Pons (tissue), 1 donor: ENCODE data around the gene BACE1-AS.
A peak's percentile ranks its signal among the peaks of the same experiment; 100 is the strongest.

Experiments used
- DNase-seq: peaks from one replicate; pipeline ENCODE4 v3.0.0-alpha.2; 2016; ENCODE audit warnings: low spot score

The BACE1-AS gene

DNA sequence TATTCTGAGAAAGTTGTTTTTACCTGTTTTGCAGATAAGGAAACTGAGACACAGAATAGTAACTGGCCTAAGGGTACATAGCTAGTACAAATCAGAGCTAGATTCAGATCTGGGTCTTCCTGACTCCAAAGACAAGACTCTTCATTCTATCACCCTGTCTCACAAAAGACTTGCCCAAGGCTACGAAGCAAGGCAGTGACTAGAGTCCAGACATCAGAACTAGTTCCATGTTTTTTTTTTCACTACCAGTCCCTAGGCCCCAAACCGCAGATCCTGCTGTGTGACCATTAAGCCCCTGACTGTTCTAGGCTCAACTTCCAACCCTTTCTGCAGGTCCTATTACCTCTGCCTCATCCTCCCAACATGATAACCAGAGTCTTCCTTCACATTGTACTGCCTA is 1.5 kb downstream of the BACE1-AS start:
- no peak for DNase-seq

DNA sequence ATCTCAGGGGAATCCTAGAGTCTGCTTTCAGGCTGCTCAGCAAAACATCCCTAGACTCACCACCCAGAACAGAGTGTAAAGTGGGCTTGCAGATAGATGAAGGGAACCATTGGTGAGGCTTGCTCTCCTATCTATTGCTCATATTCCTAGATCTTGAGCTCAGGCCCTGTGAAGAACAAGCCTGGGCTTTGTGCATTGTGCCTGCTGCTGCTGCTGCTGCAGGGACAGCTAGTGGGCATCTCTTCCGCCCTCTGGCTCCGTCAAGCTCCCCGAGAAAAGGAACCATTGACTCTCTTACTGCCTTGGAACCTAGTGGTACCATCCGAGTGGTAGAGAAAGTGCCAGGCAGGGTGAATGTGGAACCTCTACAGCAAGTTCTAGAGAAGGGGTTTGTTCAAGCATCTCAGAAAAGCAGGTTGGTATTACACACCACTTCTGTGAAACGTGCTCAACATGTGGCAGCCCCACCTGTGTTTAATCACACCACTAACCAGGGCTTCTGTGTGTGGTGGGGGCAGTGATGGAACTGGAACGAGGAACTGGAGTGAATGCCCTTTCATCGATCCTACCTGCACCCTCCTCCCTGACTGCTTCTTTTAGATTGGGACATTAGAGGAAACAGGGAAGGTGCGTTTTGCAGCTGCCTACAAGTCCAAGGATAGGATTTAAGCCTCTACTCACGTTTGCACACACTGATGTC is 4.4 kb downstream of the BACE1-AS start:
- peak; percentile 97 for DNase-seq

DNA sequence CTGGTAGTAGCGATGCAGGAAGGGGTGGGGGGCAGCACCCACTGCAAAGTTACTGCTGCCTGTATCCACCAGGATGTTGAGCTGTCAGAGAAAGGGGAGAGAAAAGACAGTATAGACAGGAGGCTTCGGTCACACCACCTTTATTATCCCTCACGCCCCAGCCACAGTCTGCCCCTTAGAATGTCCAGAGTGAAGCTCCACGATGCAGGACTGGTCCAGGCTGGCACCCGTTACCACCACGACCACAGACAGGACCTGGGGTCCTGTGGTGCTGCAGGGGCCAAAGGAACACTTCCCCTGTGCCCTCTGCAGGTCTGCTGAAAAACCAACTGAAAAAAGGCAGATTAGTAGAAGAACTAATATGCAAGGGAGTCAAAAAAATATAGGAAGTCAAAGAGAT is 5.7 kb downstream of the BACE1-AS start:
- no peak for DNase-seq

DNA sequence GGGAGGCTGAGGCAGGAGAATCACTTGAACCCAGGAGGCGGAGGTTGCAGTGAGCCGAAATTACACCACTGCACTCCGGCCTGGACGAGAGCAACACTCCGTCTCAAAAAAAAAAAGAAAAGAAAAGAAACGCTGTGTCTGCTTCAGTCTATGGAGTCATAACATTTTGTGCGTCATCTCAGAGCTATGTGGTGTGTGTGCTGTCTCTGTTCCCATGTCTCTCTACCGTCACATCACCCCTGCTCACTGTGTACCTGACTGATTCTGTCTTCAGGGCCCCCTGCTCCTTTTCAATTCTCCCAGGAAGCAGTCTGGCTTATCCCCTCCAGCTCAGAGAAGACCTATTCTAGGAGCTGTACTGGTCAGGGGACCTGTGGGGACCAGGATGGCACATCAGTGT is 7.0 kb downstream of the BACE1-AS start:
- DNase-seq = no peak

DNA sequence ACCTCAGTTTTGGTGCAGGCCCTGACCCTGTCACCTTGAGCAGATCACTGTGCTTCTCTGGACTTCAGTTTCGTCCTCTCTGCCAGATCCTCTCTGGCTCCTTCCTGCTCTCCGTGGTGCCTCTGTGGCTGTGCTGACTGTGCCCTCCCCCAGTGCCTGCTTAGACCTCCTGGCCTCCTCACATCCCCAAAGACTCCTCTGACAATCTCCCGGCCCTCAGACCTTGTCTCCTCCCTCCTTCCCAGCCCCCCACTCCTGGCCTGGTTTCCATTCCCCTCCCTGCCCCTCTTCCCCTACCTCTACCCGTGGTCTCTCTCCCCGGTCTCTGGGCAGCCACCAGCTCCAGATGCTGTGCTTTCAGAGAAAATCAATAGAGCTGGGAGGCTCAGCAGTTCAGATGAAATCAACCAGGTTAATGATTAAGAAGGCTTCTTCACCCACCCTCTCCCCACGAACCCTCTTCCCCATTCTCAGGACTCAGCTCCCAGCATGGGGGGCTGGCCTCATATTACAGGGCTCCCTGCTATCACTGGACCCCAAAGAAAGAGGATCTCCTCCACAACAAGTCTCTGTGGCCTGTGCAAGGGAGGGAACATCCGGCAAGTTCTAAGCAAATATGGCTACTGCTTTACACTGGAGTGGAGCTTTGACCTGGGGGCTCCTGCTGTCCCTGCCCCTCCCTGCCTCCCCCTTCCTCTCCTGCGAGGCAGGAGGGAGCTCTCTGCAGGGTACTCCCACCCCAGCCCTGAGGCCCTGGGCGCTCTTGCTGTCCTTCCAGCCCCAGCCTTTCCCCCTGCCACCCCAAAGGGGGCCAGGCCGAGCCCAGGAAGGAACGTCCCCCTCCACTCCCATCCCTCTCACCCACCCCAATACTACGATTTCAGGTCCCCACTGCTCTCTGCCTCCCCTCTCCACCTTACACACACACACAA is 8.5 kb downstream of the BACE1-AS start:
- no peak for DNase-seq

DNA sequence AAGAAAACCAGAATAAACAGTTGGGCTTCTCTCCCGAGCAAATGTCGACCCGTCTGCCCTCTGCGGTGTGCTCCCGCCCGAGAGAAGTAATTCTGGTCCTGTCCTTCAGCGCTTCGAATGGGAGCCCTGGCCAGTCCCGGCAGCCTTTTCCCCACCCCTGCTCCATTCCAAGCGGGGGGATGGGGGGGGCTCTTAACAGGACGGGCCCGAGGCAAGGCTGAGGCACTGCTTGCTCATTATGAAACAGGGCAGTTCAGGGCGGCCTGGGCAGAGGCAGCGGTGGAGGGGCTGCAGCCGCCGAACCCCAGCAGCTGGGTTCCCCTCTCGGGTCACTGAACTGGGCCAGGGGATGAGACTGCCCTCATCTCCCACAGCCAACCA is 9.1 kb downstream of the BACE1-AS start:
- no peak for DNase-seq

DNA sequence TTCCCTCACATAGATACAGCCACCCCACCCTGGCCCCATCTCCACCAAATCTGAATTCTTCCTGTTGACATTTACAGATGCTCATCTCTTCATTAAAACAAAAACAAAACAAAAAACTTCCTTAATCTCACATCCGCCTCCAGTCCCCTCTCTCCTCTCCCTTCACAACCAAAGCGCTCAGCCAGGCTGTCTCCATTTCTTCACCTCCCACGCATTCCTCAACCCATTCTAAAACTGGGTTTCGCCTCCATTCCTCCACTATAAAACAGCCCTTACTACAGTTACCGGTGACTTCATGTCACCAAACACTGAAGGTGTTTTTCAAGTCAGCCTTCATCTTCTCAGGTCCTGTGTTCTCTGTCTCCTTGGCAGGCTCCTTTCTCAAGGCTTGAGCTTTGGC is 9.6 kb downstream of the BACE1-AS start:
- no peak for DNase-seq

DNA sequence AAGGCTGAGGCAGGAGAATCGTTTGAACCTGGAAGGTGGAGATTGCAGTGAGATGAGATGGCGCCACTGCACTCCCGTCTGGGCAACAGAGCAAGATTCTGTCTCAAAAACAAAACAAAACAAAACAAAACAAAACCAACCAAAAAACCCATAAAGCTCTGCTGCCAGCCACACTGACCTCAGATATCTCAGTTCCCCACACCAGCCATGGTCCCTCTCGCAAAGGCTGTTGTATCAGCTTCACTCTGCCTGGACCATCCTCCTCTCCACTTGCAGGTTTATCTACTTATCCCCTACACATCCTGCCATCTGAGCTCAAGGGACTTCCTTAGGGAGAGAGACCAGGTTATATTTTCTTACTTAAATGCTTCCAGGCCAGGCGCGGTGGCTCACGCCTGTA is 11.1 kb downstream of the BACE1-AS start:
- no peak for DNase-seq

DNA sequence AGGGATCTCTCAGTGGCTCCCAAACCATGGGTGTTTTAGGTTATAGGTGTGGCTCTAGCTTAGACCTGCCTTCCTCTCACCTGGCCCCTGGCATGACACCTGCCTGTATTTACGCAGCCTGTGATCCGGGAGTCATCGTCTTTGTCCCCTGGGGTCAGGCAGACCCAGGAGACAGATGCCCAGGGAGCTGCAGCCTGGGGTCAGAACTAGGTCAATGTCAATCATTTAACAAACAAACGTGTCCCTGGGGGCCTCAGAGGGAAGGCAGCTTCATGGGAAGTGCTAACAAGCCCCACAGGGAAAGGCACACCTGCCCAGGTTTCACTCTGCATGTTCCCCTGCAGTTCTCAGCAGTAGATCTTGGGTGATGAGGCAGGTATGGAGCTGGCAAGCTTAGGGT is 12.0 kb downstream of the BACE1-AS start:
- DNase-seq = no peak

DNA sequence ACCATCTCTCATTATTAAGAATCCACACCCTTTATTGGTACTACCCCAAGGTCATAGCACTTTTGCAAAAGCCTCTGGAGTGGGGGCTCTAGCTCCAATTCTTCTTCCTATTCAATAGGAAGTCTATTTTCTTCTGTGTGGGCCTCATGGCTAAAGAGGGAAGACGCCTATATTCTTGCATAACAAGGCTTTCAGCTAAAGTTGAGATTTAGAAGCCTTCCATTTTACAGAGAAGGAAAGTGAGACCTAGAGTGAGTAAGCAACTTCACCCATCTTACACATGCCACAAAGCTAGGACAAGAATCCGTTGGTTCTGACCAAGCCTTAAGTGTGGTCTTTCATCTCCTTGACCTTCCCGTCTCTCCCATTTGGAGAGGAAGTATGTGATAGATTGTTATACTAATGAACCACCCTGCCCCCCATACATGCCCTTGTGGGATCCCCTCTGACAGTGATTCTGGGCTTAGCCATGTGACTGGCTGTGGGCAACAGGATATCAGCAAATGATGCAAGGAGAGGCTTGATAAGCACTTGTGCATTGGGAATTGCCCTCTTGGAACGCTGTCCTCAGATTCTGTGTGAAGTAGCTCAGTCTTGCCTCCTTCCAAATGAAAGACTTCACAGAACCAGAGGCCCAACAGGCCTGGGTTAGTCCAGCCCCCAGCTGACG is 12.6 kb downstream of the BACE1-AS start:
- DNase-seq = no peak

DNA sequence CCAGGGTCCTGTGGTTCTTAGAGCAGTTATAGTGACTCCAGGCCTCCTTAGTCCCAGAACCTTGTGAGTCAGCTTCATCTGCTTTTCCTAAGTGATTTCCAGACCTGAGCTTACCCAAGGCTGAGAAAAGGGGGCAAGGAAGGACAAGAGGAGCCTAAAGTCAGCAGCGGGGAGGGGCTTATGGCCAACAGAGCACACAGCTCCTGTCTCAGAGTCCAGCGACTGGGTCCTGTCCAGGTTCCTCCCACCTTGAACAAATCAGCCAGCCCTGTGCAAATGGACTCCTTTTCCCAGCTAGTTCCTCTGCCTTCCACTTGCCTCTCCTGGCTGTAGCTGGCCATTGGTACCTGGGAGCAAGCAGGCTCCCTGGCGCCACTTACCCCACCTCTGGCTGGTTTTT is 14.0 kb downstream of the BACE1-AS start:
- DNase-seq = no peak

DNA sequence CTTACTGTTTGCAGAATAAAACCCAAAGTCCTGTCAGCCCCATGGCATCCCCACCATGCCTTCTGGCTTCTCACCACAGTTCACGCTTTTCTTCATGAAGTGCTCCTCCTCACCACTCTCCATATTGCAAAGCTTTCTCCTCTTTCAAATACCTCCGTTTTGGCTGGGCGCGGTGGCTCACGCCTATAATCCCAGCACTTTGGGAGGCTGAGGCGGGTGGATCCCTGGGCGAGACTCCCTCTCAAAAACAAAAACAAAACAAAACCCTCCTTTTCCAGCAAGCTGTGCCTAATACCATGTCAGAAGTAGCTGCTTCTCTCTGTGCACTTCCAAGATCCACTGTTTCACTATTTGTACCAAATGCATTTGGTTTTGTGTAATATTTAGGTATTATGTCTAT is 18.2 kb downstream of the BACE1-AS start:
- DNase-seq = no peak

DNA sequence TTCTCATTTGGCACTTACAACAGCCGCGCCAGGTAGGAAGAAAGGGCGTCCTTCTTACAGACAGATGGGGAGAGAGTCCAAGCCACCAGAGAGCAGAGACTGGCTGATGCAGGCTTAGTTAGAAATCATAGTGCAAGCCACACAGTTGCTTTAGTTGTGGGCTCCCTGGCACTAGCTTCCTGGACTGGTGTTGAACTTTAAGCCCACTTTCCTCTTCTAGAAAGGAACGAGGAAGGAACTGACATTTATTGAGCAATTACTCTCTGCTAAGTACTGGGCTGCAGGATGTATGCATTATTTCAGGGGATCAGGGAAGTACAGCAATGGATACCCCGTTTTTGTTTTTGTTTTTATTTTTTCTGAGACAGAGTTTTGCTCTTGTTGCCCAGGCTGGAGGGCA is 21.9 kb downstream of the BACE1-AS start:
- no peak for DNase-seq

DNA sequence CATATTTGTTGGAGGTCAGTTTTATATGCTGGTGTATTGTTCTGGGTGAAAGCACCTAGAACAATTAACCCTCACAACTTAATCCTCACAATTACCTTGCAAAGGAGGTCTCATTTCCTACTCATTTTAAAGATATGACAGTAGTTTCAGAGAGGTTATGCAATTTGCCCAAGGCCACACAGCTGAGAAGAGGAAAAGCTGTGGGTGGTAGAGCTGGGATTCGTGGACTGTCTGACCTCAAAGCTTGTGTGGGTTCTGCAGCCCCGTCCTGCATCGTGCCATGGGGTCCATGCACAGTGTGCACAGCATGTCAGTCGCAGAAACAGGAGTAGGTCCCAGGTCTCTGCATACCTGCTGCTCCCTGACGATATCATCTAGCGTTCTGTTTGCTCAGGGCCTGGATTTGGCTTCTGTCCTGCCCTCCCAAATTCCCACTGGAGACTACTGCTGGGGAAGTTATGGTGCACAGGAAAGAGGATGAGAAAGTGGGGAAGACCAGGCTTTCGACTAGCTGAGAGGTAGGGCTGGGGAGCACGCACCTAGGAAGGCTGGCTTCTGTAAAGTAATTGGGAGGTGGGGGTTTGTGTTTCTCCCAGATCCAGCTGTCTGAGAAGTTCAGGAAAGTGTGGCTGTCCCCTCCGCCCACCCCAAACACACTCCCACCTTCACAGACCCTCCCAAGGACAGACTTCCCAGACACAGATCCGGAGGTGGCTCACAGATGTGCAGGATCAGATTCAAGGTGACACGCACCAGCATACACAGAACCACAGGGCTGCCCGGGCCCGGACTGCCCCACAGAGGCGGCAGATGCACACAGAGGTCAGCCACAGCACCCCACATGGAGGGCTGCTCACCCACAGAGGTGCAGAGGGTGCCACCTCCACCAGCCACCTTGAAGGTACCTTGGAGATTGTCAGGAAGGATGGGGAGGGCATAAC is 23.0 kb downstream of the BACE1-AS start:
- DNase-seq = no peak

DNA sequence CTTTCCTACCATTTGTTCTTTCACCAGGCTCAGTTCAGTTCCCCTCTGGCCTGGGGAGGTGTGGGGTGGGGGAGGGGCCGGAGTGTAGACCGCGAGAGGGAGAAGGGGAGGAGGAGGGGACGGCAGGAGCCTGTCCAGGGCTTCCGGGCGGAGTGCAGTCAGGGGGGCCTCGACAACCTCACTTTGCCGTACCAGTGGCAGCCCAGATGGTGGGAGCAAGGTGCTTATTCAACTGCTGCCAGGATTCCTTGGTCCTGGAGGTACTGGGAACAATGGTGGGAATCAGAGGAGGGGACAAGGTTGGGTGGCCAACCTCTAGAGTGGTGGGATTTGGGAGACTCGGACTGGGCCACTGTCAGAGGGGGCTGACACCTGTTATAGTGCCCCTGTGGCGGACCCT is 23.7 kb downstream of the BACE1-AS start:
- DNase-seq = no peak

DNA sequence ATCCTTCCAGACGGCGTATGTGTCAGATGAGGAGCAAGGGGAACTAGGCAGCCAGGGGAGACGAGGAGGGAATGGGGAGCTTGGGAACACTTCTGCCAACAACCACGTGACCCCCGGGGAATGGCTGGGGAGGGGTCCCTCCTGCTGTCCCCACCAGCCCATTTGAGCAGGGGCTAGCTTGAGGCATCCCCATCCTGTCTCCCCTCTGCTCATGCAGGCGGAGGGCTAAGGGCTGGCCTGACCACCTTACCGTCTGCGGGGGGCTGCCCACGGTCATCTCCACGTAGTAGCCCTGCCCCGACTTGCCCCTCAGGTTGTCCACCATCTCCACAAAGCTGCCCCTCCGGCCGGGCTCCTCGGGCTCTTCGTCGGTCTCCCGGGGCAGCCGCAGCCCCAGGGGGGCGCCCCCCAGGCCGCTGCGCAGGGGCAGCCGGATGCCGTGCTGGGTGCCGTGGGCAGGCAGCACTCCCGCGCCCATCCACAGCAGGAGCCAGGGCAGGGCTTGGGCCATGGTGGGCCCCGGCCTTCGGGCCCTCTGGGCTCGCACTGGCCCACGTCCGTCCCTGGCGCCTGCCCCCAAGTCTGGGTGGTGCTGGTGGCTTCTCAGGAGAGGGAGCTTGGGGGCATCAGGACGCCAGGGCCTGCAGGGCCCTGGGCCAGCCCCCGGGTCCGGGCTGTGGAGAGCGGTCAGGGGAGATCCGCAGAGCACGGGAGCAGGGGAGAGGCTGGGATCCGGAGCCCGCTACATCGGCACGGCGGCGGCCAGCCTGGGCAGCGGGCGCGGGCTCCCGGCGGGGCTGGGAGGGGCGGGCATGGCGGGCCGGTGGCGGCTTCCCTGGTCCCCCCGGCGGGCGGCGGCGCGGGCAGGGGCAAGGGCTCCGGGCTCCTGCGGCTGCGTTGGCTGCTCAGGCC is 24.4 kb downstream of the BACE1-AS start:
- DNase-seq = no peak

DNA sequence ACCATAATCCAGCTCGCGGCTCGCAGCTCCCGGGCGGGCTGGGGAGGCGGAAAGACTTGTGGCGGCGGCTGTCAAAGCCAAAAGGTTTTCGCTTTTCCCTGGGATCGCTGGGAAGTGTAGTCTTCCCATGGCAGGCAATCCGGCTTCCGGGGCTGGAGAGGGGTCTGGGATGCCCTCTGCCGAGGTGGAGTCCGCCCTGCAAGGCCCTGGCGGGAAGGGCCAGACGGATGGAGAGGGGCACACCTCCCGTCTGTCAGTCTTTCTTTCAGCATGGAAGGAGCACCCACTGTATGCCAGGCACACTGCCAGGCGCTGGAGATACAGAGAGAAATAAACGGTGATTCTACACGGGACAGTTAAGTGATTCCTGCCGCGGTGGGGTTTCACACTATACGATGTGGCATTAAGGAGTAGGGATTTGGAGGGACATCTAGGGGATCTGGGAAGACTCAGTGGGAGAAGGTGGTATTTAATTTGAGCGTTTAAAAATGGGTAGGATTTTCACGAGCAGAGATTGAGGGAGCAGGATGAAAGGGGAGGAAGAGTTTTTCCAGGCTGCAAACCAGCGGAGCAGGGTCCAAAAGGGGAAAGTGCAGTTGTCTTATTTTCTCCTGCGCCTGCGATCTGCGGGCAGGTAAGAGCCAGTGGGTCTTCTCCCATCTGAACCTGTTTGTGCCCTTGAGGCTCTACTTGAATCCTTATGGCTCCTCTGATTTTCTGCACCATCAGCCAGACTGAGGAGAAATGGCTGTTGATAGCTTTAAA is 25.2 kb downstream of the BACE1-AS start, which contains the start of gene BACE1:
TSS of gene BACE1 (minus strand) at position 60 of the 765 bp plus-strand sequence. CDS start 461 bp downstream, outside the sequence.
- peak; percentile 91 for DNase-seq

DNA sequence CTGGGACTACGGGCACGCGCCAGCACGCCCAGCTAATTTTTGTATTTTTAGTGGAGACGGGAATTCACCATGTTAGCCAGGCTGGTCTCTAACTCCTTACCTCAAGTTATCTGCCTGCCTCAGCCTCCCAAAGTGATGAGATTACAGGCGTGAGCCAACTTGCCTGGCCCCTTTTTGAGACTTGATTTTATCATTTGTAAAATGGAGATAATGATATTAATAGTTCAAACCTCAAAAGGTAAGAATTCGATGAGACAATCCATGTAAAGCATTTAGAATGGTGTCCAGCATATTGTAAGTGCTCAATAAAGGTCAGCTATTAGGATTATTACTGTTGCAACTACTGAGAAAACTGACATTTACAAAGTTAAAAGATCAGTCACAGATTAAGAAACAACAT is 27.6 kb downstream of the BACE1-AS start:
- DNase-seq = no peak

DNA sequence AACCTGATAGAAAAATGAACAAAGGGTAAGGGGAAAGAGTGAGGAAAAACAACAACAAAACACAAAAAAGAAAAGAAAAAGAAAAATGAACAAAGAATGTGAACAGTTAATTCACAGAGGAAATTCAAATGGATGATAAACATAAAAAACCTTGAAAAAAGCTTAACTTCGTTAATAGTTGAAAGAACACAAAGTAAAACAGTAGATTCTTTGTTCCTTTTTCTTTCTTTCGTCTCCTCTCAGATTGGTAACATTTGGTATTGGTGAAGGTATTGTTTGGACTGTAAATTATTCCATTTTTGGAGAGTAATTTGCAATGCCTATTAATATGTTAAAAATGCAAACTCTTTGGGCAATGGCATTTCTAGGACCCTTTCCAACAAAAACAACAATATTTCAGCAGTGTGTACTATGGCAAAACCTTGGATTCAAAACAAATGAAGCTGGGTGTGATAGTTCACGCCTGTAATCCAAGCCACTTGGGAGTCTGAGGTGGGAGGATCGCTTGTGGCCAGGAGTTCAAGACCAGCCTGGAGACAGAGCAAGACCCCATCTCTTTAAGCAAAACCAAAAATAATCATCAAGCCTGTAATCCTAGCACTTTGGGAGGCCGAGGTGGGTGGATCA is 28.2 kb downstream of the BACE1-AS start:
- DNase-seq = no peak
